RWPE1 (cell line): ENCODE measurements around the gene KLHL26.

Source experiments
- CTCF ChIA-PET: fragments of 350-600 bp; sonication (Branson Sonifier 250); formaldehyde crosslinking; extraction: SDS; loops from one replicate; lab custom pipeline; 2021; lab: Yijun Ruan, JAX
- POLR2A ChIA-PET: fragments of 400-600 bp; formaldehyde crosslinking; extraction: SDS; loops from one replicate; lab custom pipeline; 2020; ENCODE audit warnings: antibody characterized with exemption; ENCODE audit not compliant: low non-redundant PET; lab: Yijun Ruan, JAX
- DNase-seq: peaks from one replicate; pipeline ENCODE4 v3.0.0; 2012; ENCODE audit warnings: low spot score
- H3K27ac ChIP-seq: fragments of 450-650 bp; 2 replicates; pipeline ENCODE4 v1.5.1; 2017
- CTCF ChIP-seq: fragments of 450-650 bp; conservative IDR thresholded peaks from 2 replicates; pipeline ENCODE4 v1.5.1; 2017; ENCODE audit warnings: low read depth, mild to moderate bottlenecking

Gene KLHL26

GRCh38 chr19:18610245-18610555, 26.6 kb upstream of the KLHL26 start:
- TF ChIP-seq CTCF, result no peak
- no peak for DNase-seq
- no peak overlapping the region for H3K27ac ChIP-seq
- ChIA-PET CTCF (interaction anchor here (0.6 kb wide), 1 partner anchor 240 kb away, joined by 3 read pairs; no protein-coding TSS in a partner anchor), POLR2A (no interaction called here)

GRCh38 chr19:18610556-18611326, 26.1 kb upstream of the KLHL26 start:
- CTCF ChIA-PET, result interaction anchor here (0.6 kb wide), 1 partner anchor 239 kb away, joined by 3 read pairs; no protein-coding TSS in a partner anchor
- POLR2A ChIA-PET, result no interaction called here

GRCh38 chr19:18611327-18612050, 25.3 kb upstream of the KLHL26 start:
- H3K27ac ChIP-seq, result no peak overlapping the region
- ChIA-PET CTCF (no interaction called here), POLR2A (no interaction called here)
- DNase-seq, result no peak
- no peak for TF ChIP-seq CTCF

More at GRCh38 chr19:18610556-18611326, 26.1 kb upstream of the KLHL26 start:
- no peak for TF ChIP-seq CTCF
- H3K27ac ChIP-seq, result no peak overlapping the region
- no peak for DNase-seq

- no peak for TF ChIP-seq CTCF
- CTCF ChIA-PET, result interaction anchor here (0.6 to 1.1 kb wide), 3 partner anchors 9 to 21 kb away, joined by 3 read pairs; no protein-coding TSS in a partner anchor
- no peak overlapping the region for H3K27ac ChIP-seq
- POLR2A ChIA-PET, result no interaction called here
- no peak for DNase-seq
Observed at GRCh38 chr19:18612051-18612771, 24.6 kb upstream of the KLHL26 start.

GRCh38 chr19:18612772-18613588, 23.8 kb upstream of the KLHL26 start, which contains the start of gene TMEM59L:
TMEM59L (plus strand) TSS chr19:18612870; CDS start chr19:18612959, 89 bp downstream.
- TF ChIP-seq CTCF, result no peak
- no peak for DNase-seq
- ChIA-PET CTCF (interaction anchor here (0.6 to 1.1 kb wide), 2 partner anchors 8 to 22 kb away, joined by 3 read pairs; no protein-coding TSS in a partner anchor), POLR2A (no interaction called here)
- H3K27ac ChIP-seq, result no peak within 1 kb of the TSS
